ENCODE results near the gene DMP1.

The DMP1 gene

DNA sequence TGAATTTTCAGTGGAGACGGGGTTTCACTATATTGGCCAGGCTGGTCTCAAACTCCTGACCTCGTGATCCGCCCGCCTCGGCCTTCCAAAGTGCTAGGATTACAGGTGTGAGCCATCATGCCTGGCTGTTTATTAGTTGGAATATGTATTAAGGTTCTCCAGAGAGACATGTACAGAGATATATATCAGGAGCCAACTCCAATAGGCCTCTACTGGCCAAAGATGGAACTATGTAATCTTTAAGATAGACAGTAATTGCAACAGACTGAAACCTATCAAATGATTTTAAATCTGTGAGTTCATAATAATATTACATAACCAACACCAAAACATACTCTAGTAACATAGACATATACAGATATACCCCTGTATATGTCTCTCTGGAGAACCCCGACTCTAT is 5.8 kb upstream of the DMP1 start:
- ChIA-PET POLR2A (no interaction called here), CTCF (no interaction called here)
- TF ChIP-seq, protein P1, sequence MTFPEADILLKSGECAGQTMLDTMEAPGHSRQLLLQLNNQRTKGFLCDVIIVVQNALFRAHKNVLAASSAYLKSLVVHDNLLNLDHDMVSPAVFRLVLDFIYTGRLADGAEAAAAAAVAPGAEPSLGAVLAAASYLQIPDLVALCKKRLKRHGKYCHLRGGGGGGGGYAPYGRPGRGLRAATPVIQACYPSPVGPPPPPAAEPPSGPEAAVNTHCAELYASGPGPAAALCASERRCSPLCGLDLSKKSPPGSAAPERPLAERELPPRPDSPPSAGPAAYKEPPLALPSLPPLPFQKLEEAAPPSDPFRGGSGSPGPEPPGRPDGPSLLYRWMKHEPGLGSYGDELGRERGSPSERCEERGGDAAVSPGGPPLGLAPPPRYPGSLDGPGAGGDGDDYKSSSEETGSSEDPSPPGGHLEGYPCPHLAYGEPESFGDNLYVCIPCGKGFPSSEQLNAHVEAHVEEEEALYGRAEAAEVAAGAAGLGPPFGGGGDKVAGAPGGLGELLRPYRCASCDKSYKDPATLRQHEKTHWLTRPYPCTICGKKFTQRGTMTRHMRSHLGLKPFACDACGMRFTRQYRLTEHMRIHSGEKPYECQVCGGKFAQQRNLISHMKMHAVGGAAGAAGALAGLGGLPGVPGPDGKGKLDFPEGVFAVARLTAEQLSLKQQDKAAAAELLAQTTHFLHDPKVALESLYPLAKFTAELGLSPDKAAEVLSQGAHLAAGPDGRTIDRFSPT (tag by site-specific recombination; IDR thresholded peaks at IDR 0.05): no peak
- TF ChIP-seq, protein P2, sequence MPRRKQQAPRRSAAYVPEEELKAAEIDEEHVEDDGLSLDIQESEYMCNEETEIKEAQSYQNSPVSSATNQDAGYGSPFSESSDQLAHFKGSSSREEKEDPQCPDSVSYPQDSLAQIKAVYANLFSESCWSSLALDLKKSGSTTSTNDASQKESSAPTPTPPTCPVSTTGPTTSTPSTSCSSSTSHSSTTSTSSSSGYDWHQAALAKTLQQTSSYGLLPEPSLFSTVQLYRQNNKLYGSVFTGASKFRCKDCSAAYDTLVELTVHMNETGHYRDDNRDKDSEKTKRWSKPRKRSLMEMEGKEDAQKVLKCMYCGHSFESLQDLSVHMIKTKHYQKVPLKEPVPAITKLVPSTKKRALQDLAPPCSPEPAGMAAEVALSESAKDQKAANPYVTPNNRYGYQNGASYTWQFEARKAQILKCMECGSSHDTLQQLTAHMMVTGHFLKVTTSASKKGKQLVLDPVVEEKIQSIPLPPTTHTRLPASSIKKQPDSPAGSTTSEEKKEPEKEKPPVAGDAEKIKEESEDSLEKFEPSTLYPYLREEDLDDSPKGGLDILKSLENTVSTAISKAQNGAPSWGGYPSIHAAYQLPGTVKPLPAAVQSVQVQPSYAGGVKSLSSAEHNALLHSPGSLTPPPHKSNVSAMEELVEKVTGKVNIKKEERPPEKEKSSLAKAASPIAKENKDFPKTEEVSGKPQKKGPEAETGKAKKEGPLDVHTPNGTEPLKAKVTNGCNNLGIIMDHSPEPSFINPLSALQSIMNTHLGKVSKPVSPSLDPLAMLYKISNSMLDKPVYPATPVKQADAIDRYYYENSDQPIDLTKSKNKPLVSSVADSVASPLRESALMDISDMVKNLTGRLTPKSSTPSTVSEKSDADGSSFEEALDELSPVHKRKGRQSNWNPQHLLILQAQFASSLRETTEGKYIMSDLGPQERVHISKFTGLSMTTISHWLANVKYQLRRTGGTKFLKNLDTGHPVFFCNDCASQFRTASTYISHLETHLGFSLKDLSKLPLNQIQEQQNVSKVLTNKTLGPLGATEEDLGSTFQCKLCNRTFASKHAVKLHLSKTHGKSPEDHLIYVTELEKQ (tag by site-specific recombination; IDR thresholded peaks at IDR 0.05; ENCODE audit: borderline replicate concordance): no peak
- Histone ChIP-seq H3K9me3 (ENCODE audit: control insufficient read depth, insufficient read depth, low read depth, low read length) (no peaks in the 10 kb centered on the region), H3K4me3 (ENCODE audit: low read depth, low read length) (no peak overlapping the region), H3K36me3 (ENCODE audit: control insufficient read depth in 2 of 2, insufficient read depth in 1 of 2, low read length in 2 of 2) (no peaks in the 10 kb centered on the region), H3K27ac (ENCODE audit: extremely low read depth, low read depth, low read length) (no peak overlapping the region), H3K4me1 (ENCODE audit: control insufficient read depth, insufficient read depth, low read length) (no peaks in the 10 kb centered on the region)

DNA sequence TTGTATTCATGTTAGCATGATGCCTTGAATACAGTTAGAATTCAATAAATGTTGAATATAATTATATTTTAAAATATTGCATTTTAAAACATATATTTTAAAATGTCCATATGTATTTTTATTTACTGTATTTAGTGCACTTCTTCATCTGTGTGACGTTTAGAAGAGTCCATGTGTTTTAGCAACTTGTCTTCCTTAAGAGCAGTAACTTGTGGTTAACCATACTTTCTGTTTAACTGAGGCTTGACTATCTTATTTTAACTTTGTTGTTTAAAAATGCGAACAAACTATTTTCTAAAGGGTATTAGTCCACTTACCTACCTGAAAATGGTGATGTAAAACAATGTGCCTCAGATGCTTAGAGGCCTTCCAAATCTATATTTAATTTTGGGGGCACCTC is 858 bp downstream of the DMP1 start:
- ChIA-PET CTCF (no interaction called here), POLR2A (no interaction called here)
- Histone ChIP-seq H3K4me3 (ENCODE audit: low read depth, low read length) (no peak overlapping the region), H3K27ac (ENCODE audit: extremely low read depth, low read depth, low read length) (no peak overlapping the region), H3K36me3 (ENCODE audit: control insufficient read depth in 2 of 2, insufficient read depth in 1 of 2, low read length in 2 of 2) (no peaks in the 10 kb centered on the region), H3K4me1 (ENCODE audit: control insufficient read depth, insufficient read depth, low read length) (no peaks in the 10 kb centered on the region), H3K9me3 (ENCODE audit: control insufficient read depth, insufficient read depth, low read depth, low read length) (no peaks in the 10 kb centered on the region)
- no peak for TF ChIP-seq ZNF560 (tag by site-specific recombination; IDR thresholded peaks at IDR 0.05; ENCODE audit: borderline replicate concordance)
- TF ChIP-seq ZNF155 (tag by site-specific recombination; IDR thresholded peaks at IDR 0.05): no peak
- no peak for TF ChIP-seq KLF8 (tag by site-specific recombination; IDR thresholded peaks at IDR 0.05)
- TF ChIP-seq, protein P3, sequence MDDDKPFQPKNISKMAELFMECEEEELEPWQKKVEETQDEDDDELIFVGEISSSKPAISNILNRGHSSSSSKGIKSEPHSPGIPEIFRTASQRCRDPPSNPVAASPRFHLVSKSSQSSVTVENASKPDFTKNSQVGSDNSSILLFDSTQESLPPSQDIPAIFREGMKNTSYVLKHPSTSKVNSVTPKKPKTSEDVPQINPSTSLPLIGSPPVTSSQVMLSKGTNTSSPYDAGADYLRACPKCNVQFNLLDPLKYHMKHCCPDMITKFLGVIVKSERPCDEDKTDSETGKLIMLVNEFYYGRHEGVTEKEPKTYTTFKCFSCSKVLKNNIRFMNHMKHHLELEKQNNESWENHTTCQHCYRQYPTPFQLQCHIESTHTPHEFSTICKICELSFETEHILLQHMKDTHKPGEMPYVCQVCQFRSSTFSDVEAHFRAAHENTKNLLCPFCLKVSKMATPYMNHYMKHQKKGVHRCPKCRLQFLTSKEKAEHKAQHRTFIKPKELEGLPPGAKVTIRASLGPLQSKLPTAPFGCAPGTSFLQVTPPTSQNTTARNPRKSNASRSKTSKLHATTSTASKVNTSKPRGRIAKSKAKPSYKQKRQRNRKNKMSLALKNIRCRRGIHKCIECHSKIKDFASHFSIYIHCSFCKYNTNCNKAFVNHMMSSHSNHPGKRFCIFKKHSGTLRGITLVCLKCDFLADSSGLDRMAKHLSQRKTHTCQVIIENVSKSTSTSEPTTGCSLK (tag by site-specific recombination; IDR thresholded peaks at IDR 0.05): no peak
- TF ChIP-seq BCL11B (tag by site-specific recombination; IDR thresholded peaks at IDR 0.05; ENCODE audit: low read depth): no peak

DNA sequence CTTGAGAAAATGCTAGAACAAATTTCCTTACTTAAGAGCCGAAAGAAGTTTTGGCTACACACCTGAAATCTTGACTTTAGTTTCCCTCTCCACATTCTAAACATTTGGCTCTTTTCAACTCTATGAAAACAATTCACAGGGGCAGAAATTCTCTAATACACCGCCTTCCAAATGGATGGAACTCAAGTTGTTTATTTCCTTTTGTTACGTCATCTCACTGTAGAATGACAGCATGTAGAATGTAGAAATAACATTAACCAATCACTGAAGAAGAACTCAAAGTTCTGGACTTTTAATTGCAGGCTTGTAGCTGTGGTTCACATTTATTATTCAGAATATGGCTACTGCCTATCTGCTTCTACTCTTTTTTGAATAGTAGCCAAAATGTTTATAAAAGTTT is 1.9 kb downstream of the DMP1 start:
- ChIA-PET POLR2A (no interaction called here), CTCF (no interaction called here)
- no peak overlapping the region for H3K4me3 ChIP-seq (ENCODE audit: low read depth, low read length)
- no peak overlapping the region for H3K27ac ChIP-seq (ENCODE audit: extremely low read depth, low read depth, low read length)
- H3K9me3 ChIP-seq (ENCODE audit: control insufficient read depth, insufficient read depth, low read depth, low read length): no peaks in the 10 kb centered on the region
- no peak for TF ChIP-seq ZNF624 (tag by site-specific recombination; IDR thresholded peaks at IDR 0.05)
- TF ChIP-seq ZNF350 (tag by site-specific recombination; IDR thresholded peaks at IDR 0.05): 0 out of 2 replicates have a peak, but pooled peaks have one; percentile 40
- 0 out of 2 replicates have a peak, but pooled peaks have one; percentile 26 for TF ChIP-seq SP7 (tag by site-specific recombination; IDR thresholded peaks at IDR 0.05)
- no peaks in the 10 kb centered on the region for H3K36me3 ChIP-seq (ENCODE audit: control insufficient read depth in 2 of 2, insufficient read depth in 1 of 2, low read length in 2 of 2)
- H3K4me1 ChIP-seq (ENCODE audit: control insufficient read depth, insufficient read depth, low read length): no peaks in the 10 kb centered on the region
